Measurements from ENCODE around the gene CFAP99. TPM values are rescaled to one million over a fixed set of nuclear protein-coding genes. Genes with fewer than 3 reads are reported as not detected.
"Not testable (repeated sequence)": the region's sequence is repeated elsewhere in the genome, so short reads cannot be mapped to it uniquely, and the experiment has no call there.

Gene CFAP99
- total and polyA plus RNA-seq, 2 experiments from 2014 or later: not detected

- no peaks in the 10 kb centered on the region for H3K27me3 Mint-ChIP-seq (ENCODE audit: insufficient read depth, low read depth, poor library complexity)
- DNase-seq (ENCODE audit: low spot score) (no peak), ATAC-seq (no peak)
These were observed 39.9 kb upstream of the CFAP99 start for GRCh38 chr4:2378898-2379297.

GRCh38 chr4:2380589-2380988 lies 38.2 kb upstream of the CFAP99 start:
- not testable (repeated sequence) for H2AFZ ChIP-seq; H3K27ac ChIP-seq (ENCODE audit: low read depth); H3K4me1 ChIP-seq (ENCODE audit: insufficient read depth); H3K27me3 ChIP-seq (ENCODE audit: insufficient read depth); H3K36me3 Mint-ChIP-seq (ENCODE audit: low read depth); DNase-seq (ENCODE audit: low spot score); H3K27ac Mint-ChIP-seq; H3K36me3 ChIP-seq (ENCODE audit: insufficient read depth); H3K27me3 Mint-ChIP-seq (ENCODE audit: insufficient read depth, low read depth, poor library complexity); H3K4me2 ChIP-seq; ATAC-seq; H3K4me3 Mint-ChIP-seq; H3F3A ChIP-seq (replicated peaks; ENCODE audit: low read depth); H3K79me2 ChIP-seq (replicated peaks; ENCODE audit: insufficient read depth); H3K9me2 ChIP-seq (ENCODE audit: insufficient read depth); H4K20me1 ChIP-seq (replicated peaks; ENCODE audit: insufficient read depth); H3K4me1 Mint-ChIP-seq; H3K4me3 ChIP-seq
- H3K9me3 Mint-ChIP-seq: peaks cover 15% of the 10 kb centered on the region

More at GRCh38 chr4:2378898-2379297, 39.9 kb upstream of the CFAP99 start:
- no peaks in the 10 kb centered on the region for H3K79me2 ChIP-seq (replicated peaks; ENCODE audit: insufficient read depth)
- Mint-ChIP-seq H3K9me3 (peaks cover 23% of the 10 kb centered on the region), H3K4me3 (no peak overlapping the region), H3K36me3 (ENCODE audit: low read depth) (peaks cover 15% of the 10 kb centered on the region), H3K27ac (no peak overlapping the region), H3K4me1 (peaks cover 4% of the 10 kb centered on the region; the same call in 2 of the 3 replicates)
- H3K27me3 ChIP-seq (ENCODE audit: insufficient read depth): no peaks in the 10 kb centered on the region
- no peak overlapping the region for H3K27ac ChIP-seq (ENCODE audit: low read depth)
- TF ChIP-seq CREB1 (CRISPR knock-in tag; IDR thresholded peaks at IDR 0.05; ENCODE audit: low read depth) (no peak), ZNF331 (CRISPR knock-in tag; IDR thresholded peaks at IDR 0.05; ENCODE audit: low read depth) (no peak), STAT1 (IDR thresholded peaks at IDR 0.05; ENCODE audit: unreplicated experiment) (no peak), CTCF (conservative IDR thresholded peaks at IDR 0.05; ENCODE audit: low read depth in 2 of 2) (no peak), ZNF114 (CRISPR knock-in tag; IDR thresholded peaks at IDR 0.05) (no peak), ETS1 (IDR thresholded peaks at IDR 0.05) (no peak), EZH2 (IDR thresholded peaks at IDR 0.05; ENCODE audit: low read depth, unreplicated experiment) (no peak), REST (IDR thresholded peaks at IDR 0.05; ENCODE audit: unreplicated experiment) (no peak)
- H3K9me2 ChIP-seq (ENCODE audit: insufficient read depth): no peaks in the 10 kb centered on the region
- no peak overlapping the region for H2AFZ ChIP-seq
- H3K4me1 ChIP-seq (ENCODE audit: insufficient read depth): no peaks in the 10 kb centered on the region
- no peaks in the 10 kb centered on the region for H4K20me1 ChIP-seq (replicated peaks; ENCODE audit: insufficient read depth)
- no peaks in the 10 kb centered on the region for H3F3A ChIP-seq (replicated peaks; ENCODE audit: low read depth)
- no peak overlapping the region for H3K4me2 ChIP-seq
- H3K36me3 ChIP-seq (ENCODE audit: insufficient read depth): no peaks in the 10 kb centered on the region
- H3K4me3 ChIP-seq: no peak overlapping the region

GRCh38 chr4:2382769-2383202 lies 36.0 kb upstream of the CFAP99 start:
- not testable (repeated sequence) for H3K79me2 ChIP-seq (replicated peaks; ENCODE audit: insufficient read depth); H3K9me2 ChIP-seq (ENCODE audit: insufficient read depth); H3K27me3 ChIP-seq (ENCODE audit: insufficient read depth); H3K4me3 ChIP-seq; H3K4me3 Mint-ChIP-seq; H3K36me3 ChIP-seq (ENCODE audit: insufficient read depth); H3F3A ChIP-seq (replicated peaks; ENCODE audit: low read depth); H3K4me2 ChIP-seq; H3K27me3 Mint-ChIP-seq (ENCODE audit: insufficient read depth, low read depth, poor library complexity); H4K20me1 ChIP-seq (replicated peaks; ENCODE audit: insufficient read depth); ATAC-seq; DNase-seq (ENCODE audit: low spot score); H2AFZ ChIP-seq; H3K27ac ChIP-seq (ENCODE audit: low read depth); H3K36me3 Mint-ChIP-seq (ENCODE audit: low read depth); H3K4me1 Mint-ChIP-seq; H3K4me1 ChIP-seq (ENCODE audit: insufficient read depth); H3K27ac Mint-ChIP-seq
- H3K9me3 Mint-ChIP-seq: peaks cover 15% of the 10 kb centered on the region

GRCh38 chr4:2383220-2383631 lies 35.5 kb upstream of the CFAP99 start:
- not testable (repeated sequence) for H3K4me1 Mint-ChIP-seq; H3K36me3 Mint-ChIP-seq (ENCODE audit: low read depth); H3F3A ChIP-seq (replicated peaks; ENCODE audit: low read depth); ATAC-seq; H3K9me2 ChIP-seq (ENCODE audit: insufficient read depth); H3K4me3 Mint-ChIP-seq; H2AFZ ChIP-seq; H3K27ac ChIP-seq (ENCODE audit: low read depth); H4K20me1 ChIP-seq (replicated peaks; ENCODE audit: insufficient read depth); H3K4me3 ChIP-seq; H3K4me2 ChIP-seq; H3K36me3 ChIP-seq (ENCODE audit: insufficient read depth); H3K27me3 ChIP-seq (ENCODE audit: insufficient read depth); H3K79me2 ChIP-seq (replicated peaks; ENCODE audit: insufficient read depth); H3K27me3 Mint-ChIP-seq (ENCODE audit: insufficient read depth, low read depth, poor library complexity); DNase-seq (ENCODE audit: low spot score); H3K4me1 ChIP-seq (ENCODE audit: insufficient read depth); H3K27ac Mint-ChIP-seq
- H3K9me3 Mint-ChIP-seq: peaks cover 15% of the 10 kb centered on the region

Data from GM23338 (cell line).